BE2C (cell line): ENCODE results near the gene INPP4B.
A peak's percentile ranks its signal among the peaks of the same experiment; 100 is the strongest.

Source experiments
- DNase-seq: peaks from one replicate; pipeline ENCODE4 v3.0.0-alpha.2; 2020
- H3K27me3 ChIP-seq: fragments of 250-450 bp; sonication (Bioruptor Pico); 2 replicates; pipeline ENCODE4 v1.5.1; 2020; ENCODE audit warnings: mild to moderate bottlenecking
- H3K36me3 ChIP-seq: fragments of 250-450 bp; sonication (Bioruptor Pico); 2 replicates; pipeline ENCODE4 v1.5.1; 2020; ENCODE audit warnings: mild to moderate bottlenecking
- H3K4me1 ChIP-seq: fragments of 250-450 bp; sonication (Bioruptor Pico); 2 replicates; pipeline ENCODE4 v1.5.1; 2020
- H3K4me3 ChIP-seq: 2 replicates; pipeline ENCODE4 v1.5.1; 2011; ENCODE audit warnings: low read depth, low read length
- H3K9me3 ChIP-seq: fragments of 250-450 bp; sonication (Bioruptor Pico); 2 replicates; pipeline ENCODE4 v1.5.1; 2020
- CTCF ChIP-seq: IDR thresholded peaks from 2 replicates; pipeline ENCODE4 v1.5.1; 2012; ENCODE audit warnings: mild to moderate bottlenecking, low read depth, low read length

INPP4B gene

GRCh38 chr4:142447009-142447408, 399.1 kb downstream of the INPP4B start:
- Histone ChIP-seq H3K9me3 (no peaks in the 10 kb centered on the region), H3K4me1 (no peaks in the 10 kb centered on the region), H3K4me3 (no peak overlapping the region), H3K36me3 (no peaks in the 10 kb centered on the region), H3K27me3 (no peaks in the 10 kb centered on the region)
- DNase-seq, result no peak
- TF ChIP-seq CTCF, result no peak

GRCh38 chr4:142443469-142443868, 402.6 kb downstream of the INPP4B start:
- Histone ChIP-seq H3K27me3 (no peaks in the 10 kb centered on the region), H3K9me3 (no peaks in the 10 kb centered on the region), H3K4me1 (no peaks in the 10 kb centered on the region), H3K36me3 (no peaks in the 10 kb centered on the region), H3K4me3 (no peak overlapping the region)
- DNase-seq, result no peak
- no peak for TF ChIP-seq CTCF

GRCh38 chr4:142440093-142440492, 406.0 kb downstream of the INPP4B start:
- Histone ChIP-seq H3K4me3 (no peak overlapping the region), H3K9me3 (no peaks in the 10 kb centered on the region), H3K27me3 (no peaks in the 10 kb centered on the region)

GRCh38 chr4:142435599-142436235, 410.4 kb downstream of the INPP4B start:
- Histone ChIP-seq H3K36me3 (no peaks in the 10 kb centered on the region), H3K4me3 (no peak overlapping the region), H3K27me3 (no peaks in the 10 kb centered on the region), H3K9me3 (no peaks in the 10 kb centered on the region), H3K4me1 (peaks cover 4% of the 10 kb centered on the region)
- DNase-seq, result peak; percentile 50
- TF ChIP-seq CTCF, result no peak

More at GRCh38 chr4:142440093-142440492, 406.0 kb downstream of the INPP4B start:
- H3K36me3 ChIP-seq, result no peaks in the 10 kb centered on the region
- TF ChIP-seq CTCF, result no peak
- DNase-seq, result no peak
- no peaks in the 10 kb centered on the region; the same call in 1 of the 2 replicates for H3K4me1 ChIP-seq

- TF ChIP-seq CTCF, result no peak
- peaks cover 4% of the 10 kb centered on the region for H3K4me1 ChIP-seq
- no peaks in the 10 kb centered on the region for H3K27me3 ChIP-seq
- no peaks in the 10 kb centered on the region for H3K9me3 ChIP-seq
- DNase-seq, result no peak
- H3K36me3 ChIP-seq, result no peaks in the 10 kb centered on the region
- no peak overlapping the region for H3K4me3 ChIP-seq
Observed at GRCh38 chr4:142434519-142435224, 411.4 kb downstream of the INPP4B start.

GRCh38 chr4:142428715-142429114, 417.4 kb downstream of the INPP4B start:
- Histone ChIP-seq H3K36me3 (no peaks in the 10 kb centered on the region), H3K9me3 (no peaks in the 10 kb centered on the region), H3K4me3 (no peak overlapping the region), H3K27me3 (no peaks in the 10 kb centered on the region), H3K4me1 (peaks cover 4% of the 10 kb centered on the region)
- no peak for DNase-seq
- TF ChIP-seq CTCF, result no peak
